K562 (cell line): ENCODE data around the gene SBK3. TPM values are rescaled to one million over a fixed set of nuclear protein-coding genes. Genes with fewer than 3 reads are reported as not detected.

Experiments used
- ARID4B ChIP-seq: sonication (generic); formaldehyde crosslinking; IDR thresholded peaks from 2 replicates; pipeline ENCODE4 v1.8.0; 2022; ENCODE audit warnings: mild to moderate bottlenecking, missing genetic modification reagents
- FOXJ2 ChIP-seq: fragments of 200-800 bp; sonication (Bioruptor generic); IDR thresholded peaks from 2 replicates; pipeline ENCODE4 v1.6.1; 2016; ENCODE audit warnings: missing genetic modification characterization, missing compliant biosample characterization
- FOXM1 ChIP-seq, 2 experiments: fragments of 450-650 bp in 1 of 2; sonication (generic) in 1 of 2; formaldehyde crosslinking in 1 of 2; IDR thresholded peaks; 2 replicates each; pipeline versions ENCODE4 v1.6.1 to v1.9.0; 2017 to 2022; ENCODE audit warnings: low read depth in 2 of 2, mild to moderate bottlenecking in 2 of 2, missing genetic modification reagents in 1 of 2, moderate library complexity in 1 of 2
- HMGN3 ChIP-seq: IDR thresholded peaks from 2 replicates; pipeline ENCODE4 v1.6.1; 2011; ENCODE audit warnings: borderline replicate concordance, low read depth, mild to moderate bottlenecking, mixed read lengths, low read length; ENCODE audit not compliant: insufficient read length; ENCODE audit errors: extremely low read depth
- NR0B1 ChIP-seq: fragments of 450-650 bp; IDR thresholded peaks from one replicate; pipeline ENCODE4 v1.6.1; 2018; ENCODE audit warnings: mild to moderate bottlenecking, moderate library complexity; ENCODE audit not compliant: partially characterized antibody
- NR2C1 ChIP-seq, 2 experiments: fragments of 450-650 bp; IDR thresholded peaks; 2 replicates each; pipeline ENCODE4 v1.6.1; 2017; ENCODE audit warnings: mild to moderate bottlenecking in 2 of 2, antibody characterized with exemption in 1 of 2, inconsistent platforms in 1 of 2, missing compliant biosample characterization in 1 of 2, missing genetic modification characterization in 1 of 2
- PHF21A ChIP-seq: fragments of 450-650 bp; IDR thresholded peaks from 2 replicates; pipeline ENCODE4 v1.6.1; 2017; ENCODE audit warnings: low read depth, borderline replicate concordance
- POLR2B ChIP-seq: fragments of 450-650 bp; IDR thresholded peaks from 2 replicates; pipeline ENCODE4 v1.6.1; 2018; ENCODE audit warnings: low read depth; ENCODE audit not compliant: partially characterized antibody
- RBM17 ChIP-seq: fragments of 200-400 bp; formaldehyde crosslinking; IDR thresholded peaks from 2 replicates; pipeline ENCODE4 v1.6.1; 2017; ENCODE audit warnings: low read depth, mild to moderate bottlenecking, low read length, borderline replicate concordance
- ZNF57 ChIP-seq: fragments of 450-650 bp; formaldehyde crosslinking; IDR thresholded peaks from 2 replicates; pipeline ENCODE4 v1.4.0; 2020; ENCODE audit warnings: mild to moderate bottlenecking, moderate library complexity
- polyA plus RNA-seq, 8 experiments: library from polyadenylated mRNA; depleted of rRNA in 4 of 8; stranded (reverse) in 5 of 8; unstranded in 3 of 8; fragments of >200 nt; fragmentation: Nextera tagmentation in 2 of 8; fragmentation: Illumina TruSeq in 1 of 8; extraction: Ambion mirVana in 2 of 8; extraction: Trizol in 1 of 8; gene quantifications; 2 replicates each; pipeline versions ENCODE4 v1.2.1 to v1.2.3, GENCODE V29; 2011 to 2014; ENCODE audit warnings: inconsistent platforms in 1 of 8, missing spikeins in 1 of 8
- total RNA-seq, 7 experiments: library from RNA; depleted of rRNA in 6 of 7; stranded (reverse); fragments of >200 nt in 6 of 7; fragmentation: Illumina TruSeq in 2 of 7; extraction: Trizol in 2 of 7; gene quantifications; 2 replicates each; pipeline versions ENCODE4 v1.2.1 to v1.2.3, GENCODE V29; 2011 to 2021; ENCODE audit warnings: low replicate concordance in 1 of 7
- TF ChIP-seq, protein P1 (sequence below): fragments of 250-450 bp; sonication (Bioruptor Pico); IDR thresholded peaks from 2 replicates; pipeline ENCODE4 v1.5.0; 2021; ENCODE audit warnings: mild to moderate bottlenecking, borderline replicate concordance

SBK3 gene
- total and polyA plus RNA-seq, 9 of the 15 experiments (the other 6 are each of a cell fraction or from before 2014, with no cell fraction given), result 0.11 to 0.43 (median 0.13) TPM; not detected in 6

- TF ChIP-seq, protein P1, sequence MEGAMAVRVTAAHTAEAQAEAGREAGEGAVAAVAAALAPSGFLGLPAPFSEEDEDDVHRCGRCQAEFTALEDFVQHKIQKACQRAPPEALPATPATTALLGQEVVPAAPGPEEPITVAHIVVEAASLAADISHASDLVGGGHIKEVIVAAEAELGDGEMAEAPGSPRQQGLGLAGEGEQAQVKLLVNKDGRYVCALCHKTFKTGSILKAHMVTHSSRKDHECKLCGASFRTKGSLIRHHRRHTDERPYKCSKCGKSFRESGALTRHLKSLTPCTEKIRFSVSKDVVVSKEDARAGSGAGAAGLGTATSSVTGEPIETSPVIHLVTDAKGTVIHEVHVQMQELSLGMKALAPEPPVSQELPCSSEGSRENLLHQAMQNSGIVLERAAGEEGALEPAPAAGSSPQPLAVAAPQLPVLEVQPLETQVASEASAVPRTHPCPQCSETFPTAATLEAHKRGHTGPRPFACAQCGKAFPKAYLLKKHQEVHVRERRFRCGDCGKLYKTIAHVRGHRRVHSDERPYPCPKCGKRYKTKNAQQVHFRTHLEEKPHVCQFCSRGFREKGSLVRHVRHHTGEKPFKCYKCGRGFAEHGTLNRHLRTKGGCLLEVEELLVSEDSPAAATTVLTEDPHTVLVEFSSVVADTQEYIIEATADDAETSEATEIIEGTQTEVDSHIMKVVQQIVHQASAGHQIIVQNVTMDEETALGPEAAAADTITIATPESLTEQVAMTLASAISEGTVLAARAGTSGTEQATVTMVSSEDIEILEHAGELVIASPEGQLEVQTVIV (CRISPR knock-in tag), result no peak
- TF ChIP-seq POLR2B (no peak), RBM17 (no peak), HMGN3 (no peak), NR2C1 (IDR thresholded peaks at IDR 0.05) (no peak), NR2C1 (tag; IDR thresholded peaks at IDR 0.05) (peak; percentile 44), ARID4B (CRISPR knock-in tag) (no peak), ZNF57 (CRISPR knock-in tag) (no peak), FOXM1 (IDR thresholded peaks at IDR 0.05; ENCODE audit: low read depth) (no peak), FOXM1 (CRISPR knock-in tag; IDR thresholded peaks at IDR 0.05; ENCODE audit: low read depth) (no peak), PHF21A (no peak), FOXJ2 (no peak), NR0B1 (no peak)
Observed at GRCh38 chr19:55546822-55547614, 1.7 kb upstream of the SBK3 start (continued).
